Iris pigment epithelial cell (primary cell): ENCODE data around the gene RABL6.
"Not testable (repeated sequence)": the region's sequence is repeated elsewhere in the genome, so short reads cannot be mapped to it uniquely, and the experiment has no call there.

Experiments used
- DNase-seq: peaks from one replicate; pipeline ENCODE4 v3.0.0-alpha.2; 2011; ENCODE audit warnings: low read depth

Gene RABL6

GRCh38 chr9:136882109-136882946 is 74.6 kb downstream of the RABL6 start:
- DNase-seq = peak; percentile 89

GRCh38 chr9:136882947-136883283 is 75.2 kb downstream of the RABL6 start:
- DNase-seq = not testable (repeated sequence)

- not testable (repeated sequence) for DNase-seq
These were observed 75.9 kb downstream of the RABL6 start for GRCh38 chr9:136883670-136884069.

- DNase-seq = peak; percentile 100
These were observed 78.3 kb downstream of the RABL6 start, which contains the start of gene TRAF2 for GRCh38 chr9:136885950-136886578. Gene TRAF2 (plus strand): TSS chr9:136886516. CDS start chr9:136898741, 12,225 bp downstream.

- peak; percentile 24 for DNase-seq
These were observed 79.2 kb downstream of the RABL6 start for GRCh38 chr9:136886610-136887597.

- no peak for DNase-seq
These were observed 80.7 kb downstream of the RABL6 start for GRCh38 chr9:136888454-136888853.

GRCh38 chr9:136889858-136890257 is 82.1 kb downstream of the RABL6 start:
- DNase-seq = no peak

GRCh38 chr9:136890661-136891060 is 82.9 kb downstream of the RABL6 start:
- DNase-seq = no peak
